Neuronal stem cell (in vitro differentiated cells): Measurements from ENCODE around the gene AIFM3.
"Not testable (repeated sequence)": the region's sequence is repeated elsewhere in the genome, so short reads cannot be mapped to it uniquely, and the experiment has no call there.

ENCODE experiments used
- DNase-seq: peaks from one replicate; pipeline ENCODE4 v3.0.0-alpha.2; 2013; ENCODE audit warnings: low spot score
- H2AFZ ChIP-seq: one replicate; pipeline ENCODE4 v1.6.1; 2013; ENCODE audit warnings: mild to moderate bottlenecking, low read length, inconsistent platforms
- H2AK5ac ChIP-seq: 2 replicates; pipeline ENCODE4 v1.6.1; 2013; ENCODE audit warnings: low read depth, mild to moderate bottlenecking, inconsistent platforms, low read length, moderate library complexity, mixed read lengths
- H2BK120ac ChIP-seq: 2 replicates; pipeline ENCODE4 v1.6.1; 2013; ENCODE audit warnings: low read depth, mild to moderate bottlenecking, inconsistent platforms, low read length, moderate library complexity, mixed read lengths
- H2BK12ac ChIP-seq: one replicate; pipeline ENCODE4 v1.6.1; 2013; ENCODE audit warnings: low read length, inconsistent platforms
- H2BK15ac ChIP-seq: 2 replicates; pipeline ENCODE4 v1.6.1; 2013; ENCODE audit warnings: mild to moderate bottlenecking, low read length, inconsistent platforms, mixed read lengths
- H2BK5ac ChIP-seq: one replicate; pipeline ENCODE4 v1.6.1; 2013; ENCODE audit warnings: inconsistent platforms, mild to moderate bottlenecking, low read length, moderate library complexity
- H3K14ac ChIP-seq: one replicate; pipeline ENCODE4 v1.6.1; 2013; ENCODE audit warnings: low read length, inconsistent platforms
- H3K18ac ChIP-seq: 2 replicates; pipeline ENCODE4 v1.6.1; 2013; ENCODE audit warnings: low read length, inconsistent platforms
- H3K23ac ChIP-seq: 2 replicates; pipeline ENCODE4 v1.6.1; 2013; ENCODE audit warnings: low read depth, mild to moderate bottlenecking, mixed read lengths, low read length, inconsistent platforms; ENCODE audit not compliant: poor library complexity
- H3K27ac ChIP-seq: replicated peaks from 3 replicates; pipeline ENCODE4 v1.5.1; 2013; ENCODE audit warnings: low read length, inconsistent platforms
- H3K27me3 ChIP-seq, 3 experiments: 2 replicates each; pipeline ENCODE4 v1.6.1; 2013; ENCODE audit warnings: low read length in 3 of 3, mild to moderate bottlenecking in 2 of 3, inconsistent platforms in 1 of 3, low read depth in 1 of 3, mixed read lengths in 1 of 3, moderate library complexity in 1 of 3; ENCODE audit not compliant: control insufficient read depth in 3 of 3, insufficient read depth in 3 of 3
- H3K36me3 ChIP-seq, 2 donors: replicated peaks in 1 of 2; 2 replicates each; pipeline ENCODE4 v1.6.1; 2013; ENCODE audit warnings: low read length in 2 of 2; ENCODE audit not compliant: control insufficient read depth in 2 of 2, insufficient read depth in 2 of 2
- H3K4ac ChIP-seq: 2 replicates; pipeline ENCODE4 v1.6.1; 2013; ENCODE audit warnings: inconsistent platforms, mild to moderate bottlenecking, low read length, moderate library complexity
- H3K4me1 ChIP-seq, 2 donors: 1 replicate in 1 of 2; 2 replicates in 1 of 2; pipeline ENCODE4 v1.6.1; 2013; ENCODE audit warnings: low read length in 2 of 2, low read depth in 1 of 2; ENCODE audit not compliant: control insufficient read depth in 2 of 2, insufficient read depth in 1 of 2
- H3K4me2 ChIP-seq: one replicate; pipeline ENCODE4 v1.6.1; 2013; ENCODE audit warnings: mild to moderate bottlenecking, low read length, inconsistent platforms; ENCODE audit not compliant: insufficient read depth, poor library complexity, severe bottlenecking
- H3K4me3 ChIP-seq, 2 donors: 2 replicates each; pipeline ENCODE4 v1.5.1; 2013; ENCODE audit warnings: low read length in 2 of 2, mild to moderate bottlenecking in 2 of 2, inconsistent platforms in 1 of 2, moderate library complexity in 1 of 2
- H3K79me1 ChIP-seq: one replicate; pipeline ENCODE4 v1.6.1; 2013; ENCODE audit warnings: low read depth, mild to moderate bottlenecking, inconsistent platforms, low read length, moderate library complexity
- H3K9ac ChIP-seq: one replicate; pipeline ENCODE4 v1.6.1; 2013; ENCODE audit warnings: mild to moderate bottlenecking, low read depth, low read length, inconsistent platforms; ENCODE audit not compliant: poor library complexity
- H3K9me3 ChIP-seq, 2 donors: replicated peaks in 1 of 2; 2 replicates each; pipeline versions ENCODE3 to v1.6.1; 2013; ENCODE audit warnings: low read length in 2 of 2, mild to moderate bottlenecking in 2 of 2, inconsistent platforms in 1 of 2, low read depth in 1 of 2, mixed read lengths in 1 of 2, moderate library complexity in 1 of 2; ENCODE audit not compliant: control insufficient read depth in 2 of 2, insufficient read depth in 1 of 2
- H4K8ac ChIP-seq: one replicate; pipeline ENCODE4 v1.6.1; 2013; ENCODE audit warnings: low read depth, mild to moderate bottlenecking, inconsistent platforms, low read length, moderate library complexity
- H4K91ac ChIP-seq: one replicate; pipeline ENCODE4 v1.6.1; 2013; ENCODE audit warnings: low read length, low read depth, mild to moderate bottlenecking, inconsistent platforms; ENCODE audit not compliant: poor library complexity
- WGBS, 2 donors: extraction: QIAGEN DNeasy Blood & Tissue Kit; methylation state at CpG; one replicate each; pipeline ENCODE4 v1.1.7; 2013; ENCODE audit warnings: missing lambda C conversion rate in 2 of 2, mixed read lengths in 1 of 2; ENCODE audit not compliant: insufficient read length in 2 of 2, insufficient replicate concordance in 1 of 2; ENCODE audit errors: extremely low coverage in 2 of 2; 5-methylcytosine and 5-hydroxymethylcytosine counted together

The AIFM3 gene

DNA sequence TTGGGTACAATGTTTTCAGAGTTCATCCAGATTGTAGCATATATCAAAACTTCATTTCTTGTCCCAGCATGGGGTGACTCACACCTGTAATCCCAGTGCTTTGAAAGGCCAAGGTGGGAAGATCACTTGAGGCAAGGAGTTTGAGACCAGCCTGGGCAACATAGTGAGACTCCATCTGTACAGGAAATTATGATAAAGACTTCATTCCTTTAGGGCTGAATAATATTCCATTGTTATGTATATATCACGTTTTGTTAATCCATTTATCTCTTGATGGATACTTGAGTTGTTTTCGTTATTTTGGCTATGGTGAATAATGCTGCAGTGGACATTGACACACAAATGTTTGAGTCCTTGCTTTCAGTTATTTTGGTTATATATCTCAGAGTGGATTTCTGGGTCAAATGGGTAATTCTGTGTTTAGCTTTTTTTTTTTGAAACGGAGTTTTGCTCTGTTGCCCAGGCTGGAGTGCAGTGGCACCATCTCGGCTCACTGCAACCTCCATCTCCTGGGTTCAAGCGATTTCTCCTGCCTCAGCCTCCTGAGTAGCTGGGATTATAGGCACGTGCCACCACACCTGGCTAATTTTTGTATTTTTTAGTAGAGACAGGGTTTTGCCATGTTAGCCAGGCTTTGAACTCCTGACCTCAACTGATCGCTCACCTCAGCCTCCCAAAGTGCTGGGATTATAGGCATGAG is 24.7 kb upstream of the AIFM3 start:
- H3K4me2 ChIP-seq, H3K27ac ChIP-seq, H3K18ac ChIP-seq, H4K91ac ChIP-seq, H3K23ac ChIP-seq, H4K8ac ChIP-seq, DNase-seq, H3K79me1 ChIP-seq, H2BK5ac ChIP-seq, H3K14ac ChIP-seq, H3K9me3 ChIP-seq, H3K4me1 ChIP-seq, H2BK120ac ChIP-seq, H2BK15ac ChIP-seq, H2AK5ac ChIP-seq, H3K4ac ChIP-seq, H3K4me3 ChIP-seq, H3K27me3 ChIP-seq, H3K9ac ChIP-seq, H2BK12ac ChIP-seq, H2AFZ ChIP-seq: not testable (repeated sequence)
- peaks cover 12 to 86% of the 10 kb centered on the region in 2 donors for H3K36me3 ChIP-seq
- WGBS, 2 donors = no CpG with 5 or more reads among the region's 7 CpGs

GRCh38 chr22:20943104-20943933 is 23.7 kb upstream of the AIFM3 start:
- Histone ChIP-seq H2BK12ac (no peak overlapping the region), H3K23ac (no peak overlapping the region), H3K4me2 (no peak overlapping the region), H2AK5ac (no peak overlapping the region), H3K14ac (no peak overlapping the region), H3K4me1 (no peaks in the 10 kb centered on the region), H2BK120ac (no peak overlapping the region), H2BK15ac (no peak overlapping the region), H3K18ac (no peak overlapping the region), H3K27ac (no peak overlapping the region), H3K4me3 (no peak overlapping the region), H3K27me3 (no peaks in the 10 kb centered on the region), H3K79me1 (peaks cover 7% of the 10 kb centered on the region), H3K4ac (no peak overlapping the region), H3K36me3 (peaks cover 8 to 84% of the 10 kb centered on the region in 2 donors), H3K9me3 (peaks cover 0 to 3% of the 10 kb centered on the region in 2 donors), H3K9ac (no peak overlapping the region), H2AFZ (no peak overlapping the region), H4K8ac (no peak overlapping the region), H2BK5ac (no peak overlapping the region), H4K91ac (no peak overlapping the region)
- no CpG with 5 or more reads among the region's 8 CpGs for WGBS, 2 donors
- DNase-seq = no peak

- Histone ChIP-seq H3K14ac (no peak overlapping the region), H3K79me1 (peaks cover 7% of the 10 kb centered on the region), H2AFZ (no peak overlapping the region), H2AK5ac (no peak overlapping the region), H3K27ac (no peak overlapping the region), H3K9me3 (peaks cover 0 to 3% of the 10 kb centered on the region in 2 donors), H3K4ac (no peak overlapping the region), H3K27me3 (no peaks in the 10 kb centered on the region), H3K23ac (no peak overlapping the region), H3K4me2 (no peak overlapping the region), H3K18ac (no peak overlapping the region), H2BK120ac (no peak overlapping the region), H3K9ac (no peak overlapping the region), H3K4me3 (no peak overlapping the region), H2BK15ac (no peak overlapping the region), H4K8ac (no peak overlapping the region), H2BK5ac (no peak overlapping the region), H4K91ac (no peak overlapping the region), H3K36me3 (peaks cover 8 to 84% of the 10 kb centered on the region in 2 donors), H2BK12ac (no peak overlapping the region), H3K4me1 (no peaks in the 10 kb centered on the region)
- DNase-seq = no peak
- WGBS, 2 donors = no CpG with 5 or more reads among the region's 1 CpG
Observed at GRCh38 chr22:20944042-20944441, 23.0 kb upstream of the AIFM3 start.

DNA sequence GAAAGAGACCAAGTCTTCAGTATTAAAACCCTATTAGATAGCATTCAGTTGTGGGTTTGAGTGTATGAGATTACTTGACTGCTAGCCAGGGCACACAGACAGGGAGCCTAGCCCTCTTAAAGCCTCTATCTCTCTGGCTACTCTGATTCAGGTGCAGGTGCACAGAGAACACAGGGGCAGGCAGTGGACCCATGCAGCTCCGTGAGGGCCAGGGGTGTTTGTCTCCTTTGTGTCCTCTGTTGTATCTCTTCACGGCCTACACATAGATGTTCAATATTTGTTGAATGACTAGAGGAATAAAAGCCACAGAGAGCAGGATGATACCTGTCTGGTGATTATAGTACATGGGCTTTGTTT is 21.5 kb upstream of the AIFM3 start:
- Histone ChIP-seq H3K9ac (no peak overlapping the region), H2BK5ac (no peak overlapping the region), H3K9me3 (peaks cover 0 to 3% of the 10 kb centered on the region in 2 donors), H3K4me3 (no peak overlapping the region), H2BK15ac (no peak overlapping the region), H3K36me3 (peaks cover 13 to 88% of the 10 kb centered on the region in 2 donors), H4K91ac (no peak overlapping the region), H2BK120ac (no peak overlapping the region), H2AK5ac (no peak overlapping the region), H3K27me3 (no peaks in the 10 kb centered on the region), H3K23ac (no peak overlapping the region), H2BK12ac (no peak overlapping the region), H3K27ac (no peak overlapping the region), H3K79me1 (peaks cover 7% of the 10 kb centered on the region), H3K14ac (no peak overlapping the region), H3K4ac (no peak overlapping the region), H3K18ac (no peak overlapping the region), H3K4me2 (no peak overlapping the region), H4K8ac (no peak overlapping the region), H2AFZ (no peak overlapping the region), H3K4me1 (no peaks in the 10 kb centered on the region)
- DNase-seq = no peak
- no CpG with 5 or more reads among the region's 2 CpGs for WGBS, 2 donors
